AG04450 (cell line): ENCODE data around the gene GRK5. TPM values are rescaled to one million over a fixed set of nuclear protein-coding genes. Genes with fewer than 3 reads are reported as not detected.

Experiments
- CTCF ChIA-PET: fragments of 300-600, 350-600 bp; formaldehyde crosslinking; extraction: SDS; loops from one replicate; lab custom pipeline; 2022; ENCODE audit warnings: antibody characterized with exemption, inconsistent platforms; lab: Charles Lee
- POLR2A ChIA-PET: fragments of 350-600 bp; formaldehyde crosslinking; extraction: SDS; loops from one replicate; lab custom pipeline; 2021; ENCODE audit warnings: antibody characterized with exemption, inconsistent platforms; lab: Yijun Ruan, JAX
- DNase-seq: peaks from one replicate; pipeline ENCODE4 v3.0.0-alpha.2; 2011; ENCODE audit warnings: low read depth, low spot score
- H3K27ac ChIP-seq: one replicate; pipeline ENCODE4 v1.5.1; 2012; ENCODE audit warnings: low read depth, low read length, control low read depth
- H3K27me3 ChIP-seq: one replicate; pipeline ENCODE4 v1.6.0; 2012; ENCODE audit warnings: low read length; ENCODE audit not compliant: control insufficient read depth, insufficient read depth
- H3K4me3 ChIP-seq: 2 replicates; pipeline ENCODE4 v1.5.1; 2011; ENCODE audit warnings: mild to moderate bottlenecking, low read depth, low read length, control low read depth
- H3K9me3 ChIP-seq: 2 replicates; pipeline ENCODE4 v1.5.1; 2012; ENCODE audit warnings: low read length; ENCODE audit not compliant: control insufficient read depth, insufficient read depth
- polyA plus RNA-seq: library from polyadenylated mRNA; depleted of rRNA; stranded (reverse); fragments of >200 nt; gene quantifications from 2 replicates; pipeline ENCODE4 v1.2.3, GENCODE V29; 2011
- TF ChIP-seq, protein P1 (sequence below): IDR thresholded peaks from 2 replicates; pipeline ENCODE4 v1.5.1; 2011; ENCODE audit warnings: low read depth, low read length, control low read depth, inconsistent platforms

Gene GRK5
- polyA plus RNA-seq, 1 experiment = 27.6 TPM

GRCh38 chr10:119189811-119190282, 17.5 kb upstream of the GRK5 start:
- TF ChIP-seq, protein P1, sequence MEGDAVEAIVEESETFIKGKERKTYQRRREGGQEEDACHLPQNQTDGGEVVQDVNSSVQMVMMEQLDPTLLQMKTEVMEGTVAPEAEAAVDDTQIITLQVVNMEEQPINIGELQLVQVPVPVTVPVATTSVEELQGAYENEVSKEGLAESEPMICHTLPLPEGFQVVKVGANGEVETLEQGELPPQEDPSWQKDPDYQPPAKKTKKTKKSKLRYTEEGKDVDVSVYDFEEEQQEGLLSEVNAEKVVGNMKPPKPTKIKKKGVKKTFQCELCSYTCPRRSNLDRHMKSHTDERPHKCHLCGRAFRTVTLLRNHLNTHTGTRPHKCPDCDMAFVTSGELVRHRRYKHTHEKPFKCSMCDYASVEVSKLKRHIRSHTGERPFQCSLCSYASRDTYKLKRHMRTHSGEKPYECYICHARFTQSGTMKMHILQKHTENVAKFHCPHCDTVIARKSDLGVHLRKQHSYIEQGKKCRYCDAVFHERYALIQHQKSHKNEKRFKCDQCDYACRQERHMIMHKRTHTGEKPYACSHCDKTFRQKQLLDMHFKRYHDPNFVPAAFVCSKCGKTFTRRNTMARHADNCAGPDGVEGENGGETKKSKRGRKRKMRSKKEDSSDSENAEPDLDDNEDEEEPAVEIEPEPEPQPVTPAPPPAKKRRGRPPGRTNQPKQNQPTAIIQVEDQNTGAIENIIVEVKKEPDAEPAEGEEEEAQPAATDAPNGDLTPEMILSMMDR = no peak
- H3K4me3 ChIP-seq = no peak overlapping the region
- ChIA-PET POLR2A (interaction anchor here (0.6 to 1.2 kb wide), 9 partner anchors 9 to 461 kb away, joined by 3 to 4 read pairs (median 3); partner anchors contain the start of genes BAG3, DENND10 and GRK5), CTCF (interaction anchor here (0.5 to 4.4 kb wide), 6 partner anchors 9 to 622 kb away, joined by 3 to 43 read pairs (median 4); no protein-coding TSS in a partner anchor)
- no peak for DNase-seq
- no peaks in the 10 kb centered on the region for H3K9me3 ChIP-seq
- no peaks in the 10 kb centered on the region for H3K27me3 ChIP-seq
- H3K27ac ChIP-seq = peak overlapping the region; percentile 93

DNA sequence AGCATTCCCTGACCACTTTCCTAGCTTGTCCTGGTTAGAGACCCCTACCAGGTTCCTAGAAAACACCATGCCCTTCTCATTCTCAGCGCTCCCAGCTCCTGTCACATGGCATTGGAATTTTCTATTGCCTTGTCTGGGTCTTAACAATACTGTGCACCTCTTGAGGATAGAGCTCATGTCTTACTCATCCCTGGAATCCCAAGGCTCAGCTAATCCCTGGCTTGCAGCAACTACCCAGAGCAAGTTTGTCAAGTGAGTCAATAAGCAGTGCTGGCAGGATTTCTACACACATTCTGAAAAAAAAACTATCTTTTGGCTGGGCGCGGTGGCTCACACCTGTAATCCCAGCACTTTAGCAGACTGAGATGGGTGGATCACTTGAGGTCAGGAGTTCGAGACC, 17.0 kb upstream of the GRK5 start:
- no peaks in the 10 kb centered on the region for H3K9me3 ChIP-seq
- no peaks in the 10 kb centered on the region for H3K27me3 ChIP-seq
- ChIA-PET POLR2A (interaction anchor here (0.7 to 1.2 kb wide), 7 partner anchors 9 to 461 kb away, joined by 3 read pairs; partner anchors contain the start of genes BAG3 and DENND10), CTCF (interaction anchor here (0.5 to 4.4 kb wide), 5 partner anchors 8 to 304 kb away, joined by 3 to 43 read pairs (median 4); no protein-coding TSS in a partner anchor)
- H3K4me3 ChIP-seq = no peak overlapping the region
- peak overlapping the region; percentile 93 for H3K27ac ChIP-seq
- TF ChIP-seq, protein P1 = no peak
- DNase-seq = peak; percentile 92

- Histone ChIP-seq H3K9me3 (no peaks in the 10 kb centered on the region), H3K27me3 (no peaks in the 10 kb centered on the region), H3K27ac (peak overlapping the region; percentile 93), H3K4me3 (no peak overlapping the region)
- ChIA-PET POLR2A (interaction anchor here (1.1 to 1.2 kb wide), 2 partner anchors 12 to 87 kb away, joined by 3 read pairs; partner anchors contain the start of gene DENND10), CTCF (interaction anchor here (0.5 to 4.4 kb wide), 2 partner anchors 8 to 223 kb away, joined by 3 to 43 read pairs; no protein-coding TSS in a partner anchor)
- DNase-seq = no peak
- TF ChIP-seq, protein P1 = no peak
Observed at GRCh38 chr10:119190954-119191785, 16.2 kb upstream of the GRK5 start.

GRCh38 chr10:119191881-119192280, 15.5 kb upstream of the GRK5 start:
- no peak for DNase-seq
- no peak overlapping the region for H3K27ac ChIP-seq
- TF ChIP-seq, protein P1 = no peak
- ChIA-PET POLR2A (interaction anchor here (0.6 kb wide), 1 partner anchor 12 kb away, joined by 5 read pairs; no protein-coding TSS in a partner anchor), CTCF (interaction anchor here (0.7 kb wide), 1 partner anchor 288 kb away, joined by 5 read pairs; no protein-coding TSS in a partner anchor)
- H3K4me3 ChIP-seq = no peak overlapping the region
- H3K9me3 ChIP-seq = no peaks in the 10 kb centered on the region
- H3K27me3 ChIP-seq = no peaks in the 10 kb centered on the region
